Mesenchymal stem cell (in vitro differentiated cells and primary cell): Measurements from ENCODE around the gene NMNAT1.
"Not testable (repeated sequence)": the region's sequence is repeated elsewhere in the genome, so short reads cannot be mapped to it uniquely, and the experiment has no call there.

Experiments
- DNase-seq: peaks from one replicate; pipeline ENCODE4 v3.0.0-alpha.2; 2013
- H2AFZ ChIP-seq: one replicate; pipeline ENCODE4 v1.6.1; 2013; ENCODE audit warnings: low read depth, mild to moderate bottlenecking, control low read depth, inconsistent platforms, low read length, moderate library complexity
- H2AK5ac ChIP-seq: 2 replicates; pipeline ENCODE4 v1.6.1; 2013; ENCODE audit warnings: low read length, moderate library complexity, mild to moderate bottlenecking, inconsistent platforms; ENCODE audit not compliant: severe bottlenecking
- H2BK120ac ChIP-seq: one replicate; pipeline ENCODE4 v1.6.1; 2013; ENCODE audit warnings: low read depth, mild to moderate bottlenecking, inconsistent platforms, low read length, moderate library complexity
- H2BK12ac ChIP-seq, 2 experiments: one replicate each; pipeline ENCODE4 v1.6.1; 2013; ENCODE audit warnings: inconsistent platforms in 2 of 2, low read length in 2 of 2, mild to moderate bottlenecking in 2 of 2, moderate library complexity in 2 of 2, control low read depth in 1 of 2
- H2BK15ac ChIP-seq: one replicate; pipeline ENCODE4 v1.6.1; 2013; ENCODE audit warnings: mild to moderate bottlenecking, low read depth, inconsistent platforms; ENCODE audit not compliant: poor library complexity, severe bottlenecking
- H2BK5ac ChIP-seq: 2 replicates; pipeline ENCODE4 v1.6.1; 2013; ENCODE audit warnings: low read depth, mild to moderate bottlenecking, low read length, control low read depth, inconsistent platforms; ENCODE audit not compliant: poor library complexity, severe bottlenecking
- H3K14ac ChIP-seq, 2 experiments: one replicate each; pipeline ENCODE4 v1.6.1; 2013; ENCODE audit warnings: inconsistent platforms in 2 of 2, low read length in 2 of 2, control low read depth in 1 of 2, mild to moderate bottlenecking in 1 of 2, moderate library complexity in 1 of 2
- H3K18ac ChIP-seq, 2 experiments: one replicate each; pipeline ENCODE4 v1.6.1; 2013; ENCODE audit warnings: inconsistent platforms in 2 of 2, low read length in 2 of 2, control low read depth in 1 of 2, low read depth in 1 of 2, mild to moderate bottlenecking in 1 of 2
- H3K23ac ChIP-seq, 2 experiments: one replicate each; pipeline ENCODE4 v1.6.1; 2013; ENCODE audit warnings: inconsistent platforms in 2 of 2, low read length in 2 of 2, mild to moderate bottlenecking in 2 of 2, moderate library complexity in 2 of 2, control low read depth in 1 of 2
- H3K27ac ChIP-seq: 2 replicates; pipeline ENCODE4 v1.5.1; 2013; ENCODE audit warnings: mild to moderate bottlenecking, moderate library complexity, low read length, control low read depth, inconsistent platforms; ENCODE audit not compliant: poor library complexity, severe bottlenecking
- H3K27me3 ChIP-seq, 2 experiments: 2 replicates each; pipeline versions ENCODE4 v1.6.1 to v1.7.0; 2013; ENCODE audit warnings: low read length in 2 of 2, mild to moderate bottlenecking in 2 of 2, moderate library complexity in 2 of 2, control low read depth in 1 of 2, inconsistent platforms in 1 of 2; ENCODE audit not compliant: control insufficient read depth in 1 of 2, insufficient read depth in 1 of 2
- H3K36me3 ChIP-seq, 2 experiments: 2 replicates each; pipeline versions ENCODE4 v1.6.1 to v1.7.0; 2013; ENCODE audit warnings: low read length in 2 of 2, control low read depth in 1 of 2, inconsistent platforms in 1 of 2, low read depth in 1 of 2, mild to moderate bottlenecking in 1 of 2; ENCODE audit not compliant: insufficient read depth in 2 of 2, control insufficient read depth in 1 of 2
- H3K4ac ChIP-seq, 2 experiments: one replicate each; pipeline ENCODE4 v1.6.1; 2013; ENCODE audit warnings: inconsistent platforms in 2 of 2, low read length in 2 of 2, mild to moderate bottlenecking in 2 of 2, moderate library complexity in 2 of 2, control low read depth in 1 of 2, low read depth in 1 of 2
- H3K4me1 ChIP-seq: 2 replicates; pipeline ENCODE4 v1.6.1; 2013; ENCODE audit warnings: low read depth, low read length, control low read depth; ENCODE audit not compliant: control insufficient read depth, insufficient read depth
- H3K4me2 ChIP-seq: 2 replicates; pipeline ENCODE4 v1.6.1; 2013; ENCODE audit warnings: low read length, mild to moderate bottlenecking, inconsistent platforms; ENCODE audit not compliant: poor library complexity, severe bottlenecking
- H3K4me3 ChIP-seq, 2 experiments: 2 replicates each; pipeline versions ENCODE4 v1.5.1 to v1.7.0; 2013; ENCODE audit warnings: low read length in 2 of 2, mild to moderate bottlenecking in 2 of 2, control low read depth in 1 of 2, low read depth in 1 of 2; ENCODE audit not compliant: insufficient read depth in 1 of 2
- H3K79me1 ChIP-seq: replicated peaks from 2 replicates; pipeline ENCODE4 v1.6.1; 2013; ENCODE audit warnings: mild to moderate bottlenecking, control low read depth, low read length, inconsistent platforms; ENCODE audit not compliant: poor library complexity, severe bottlenecking
- H3K9ac ChIP-seq: 2 replicates; pipeline ENCODE4 v1.7.0; 2013; ENCODE audit warnings: mild to moderate bottlenecking, low read length, moderate library complexity
- H3K9me3 ChIP-seq: 2 replicates; pipeline ENCODE4 v1.7.0; 2013; ENCODE audit warnings: mild to moderate bottlenecking, low read length; ENCODE audit not compliant: control insufficient read depth
- H4K8ac ChIP-seq: one replicate; pipeline ENCODE4 v1.6.1; 2013; ENCODE audit warnings: inconsistent platforms, mild to moderate bottlenecking, low read length, moderate library complexity
- H4K91ac ChIP-seq: one replicate; pipeline ENCODE4 v1.6.1; 2013; ENCODE audit warnings: mild to moderate bottlenecking, low read length, inconsistent platforms
- WGBS: methylation state at CpG from one replicate; pipeline ENCODE4 v1.1.7; 2013; ENCODE audit warnings: mixed read lengths; 5-methylcytosine and 5-hydroxymethylcytosine counted together

NMNAT1 gene

DNA sequence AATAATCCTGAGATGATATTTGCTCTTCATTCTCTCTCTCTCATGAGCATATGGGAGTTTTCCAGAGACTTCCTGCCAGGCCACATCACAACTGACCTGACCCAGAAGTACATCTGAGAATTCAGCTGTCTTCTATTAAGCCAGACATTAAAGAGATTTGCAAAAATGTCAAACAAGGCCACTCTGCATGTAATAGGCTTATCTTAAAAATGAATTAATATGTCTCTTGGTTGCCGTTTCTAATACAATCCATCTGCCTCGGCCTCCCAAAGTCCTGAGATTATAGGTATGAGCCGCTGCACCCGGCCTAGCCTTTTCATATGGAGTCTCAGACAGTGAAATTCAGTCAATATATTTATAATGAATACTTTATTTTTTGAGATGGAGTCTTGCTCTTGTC is 78.7 kb downstream of the NMNAT1 start:
- H3K9me3 ChIP-seq, H2BK15ac ChIP-seq, H3K27me3 ChIP-seq, H3K27ac ChIP-seq, H3K18ac ChIP-seq, H3K4me1 ChIP-seq, DNase-seq, H2BK12ac ChIP-seq, H3K23ac ChIP-seq, H2BK5ac ChIP-seq, H3K4me3 ChIP-seq, H2BK120ac ChIP-seq, H2AK5ac ChIP-seq, H2AFZ ChIP-seq, H3K79me1 ChIP-seq, H3K4ac ChIP-seq, H4K8ac ChIP-seq, H4K91ac ChIP-seq, H3K14ac ChIP-seq, H3K4me2 ChIP-seq, H3K9ac ChIP-seq, H3K36me3 ChIP-seq: not testable (repeated sequence)
- WGBS, result 100% methylated on average over 2 of the region's 4 CpGs

GRCh38 chr1:10022656-10023055 is 79.4 kb downstream of the NMNAT1 start:
- Histone ChIP-seq H3K27ac (no peak overlapping the region), H3K14ac (no peak overlapping the region), H2BK15ac (no peak overlapping the region), H3K23ac (no peak overlapping the region), H2BK120ac (no peak overlapping the region), H3K9ac (no peak overlapping the region), H3K27me3 (no peaks in the 10 kb centered on the region), H2AK5ac (no peak overlapping the region), H3K4me1 (no peaks in the 10 kb centered on the region), H4K91ac (no peak overlapping the region), H2BK12ac (no peak overlapping the region), H3K4me3 (no peak overlapping the region), H3K36me3 (no peaks in the 10 kb centered on the region), H3K18ac (no peak overlapping the region), H2AFZ (no peak overlapping the region), H3K4ac (no peak overlapping the region), H3K9me3 (no peaks in the 10 kb centered on the region), H4K8ac (no peak overlapping the region), H3K4me2 (no peak overlapping the region), H3K79me1 (no peaks in the 10 kb centered on the region), H2BK5ac (no peak overlapping the region)
- 95% methylated on average over 7 of the region's 7 CpGs for WGBS
- DNase-seq, result no peak

- Histone ChIP-seq H3K4me1 (no peaks in the 10 kb centered on the region), H3K4me3 (no peak overlapping the region), H3K4me2 (no peak overlapping the region), H4K8ac (no peak overlapping the region), H3K9ac (no peak overlapping the region), H3K27me3 (no peaks in the 10 kb centered on the region), H3K9me3 (no peaks in the 10 kb centered on the region), H3K36me3 (no peaks in the 10 kb centered on the region), H3K4ac (no peak overlapping the region), H2BK12ac (no peak overlapping the region), H2AK5ac (no peak overlapping the region), H2BK15ac (no peak overlapping the region), H4K91ac (no peak overlapping the region), H3K79me1 (no peaks in the 10 kb centered on the region), H3K23ac (no peak overlapping the region), H3K14ac (no peak overlapping the region), H3K18ac (no peak overlapping the region), H2BK5ac (no peak overlapping the region), H3K27ac (no peak overlapping the region), H2AFZ (no peak overlapping the region), H2BK120ac (no peak overlapping the region)
- DNase-seq, result no peak
- WGBS, result 86% methylated on average over 1 of the region's 2 CpGs
Measured at GRCh38 chr1:10025354-10025753, 82.1 kb downstream of the NMNAT1 start.

DNA sequence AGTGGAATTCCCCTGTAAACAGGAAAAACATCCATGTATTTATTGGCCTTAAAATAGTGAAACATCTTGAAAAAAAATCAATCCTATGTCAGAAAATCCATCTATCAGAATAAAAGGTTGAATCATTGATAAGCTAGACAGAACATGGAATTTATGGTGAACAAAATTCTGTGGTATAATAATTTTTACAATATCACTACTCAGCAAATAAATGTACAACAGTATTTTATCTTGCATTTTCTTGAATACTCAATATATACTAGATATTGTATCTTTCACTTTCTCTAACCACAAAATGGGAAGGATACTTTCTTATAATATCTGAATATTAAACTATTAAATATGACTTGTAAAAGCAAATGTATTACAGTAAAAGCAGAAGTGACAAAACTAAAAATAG is 83.8 kb downstream of the NMNAT1 start:
- Histone ChIP-seq H3K4me2 (no peak overlapping the region), H3K4ac (no peak overlapping the region), H3K27me3 (no peaks in the 10 kb centered on the region), H4K8ac (no peak overlapping the region), H3K27ac (no peak overlapping the region), H3K4me3 (no peak overlapping the region), H3K36me3 (no peaks in the 10 kb centered on the region), H3K9ac (no peak overlapping the region), H4K91ac (no peak overlapping the region), H2BK120ac (no peak overlapping the region), H3K14ac (no peak overlapping the region), H2AK5ac (no peak overlapping the region), H3K9me3 (no peaks in the 10 kb centered on the region), H3K4me1 (peaks cover 3% of the 10 kb centered on the region), H2BK12ac (no peak overlapping the region), H2BK15ac (no peak overlapping the region), H3K79me1 (no peaks in the 10 kb centered on the region), H3K23ac (no peak overlapping the region), H3K18ac (no peak overlapping the region), H2BK5ac (no peak overlapping the region), H2AFZ (no peak overlapping the region)
- no peak for DNase-seq
